Measurements from ENCODE around the gene VPS13D. TPM values are rescaled to one million over a fixed set of nuclear protein-coding genes. Genes with fewer than 3 reads are reported as not detected.
"Not testable (repeated sequence)": the region's sequence is repeated elsewhere in the genome, so short reads cannot be mapped to it uniquely, and the experiment has no call there.

VPS13D gene
- polyA plus RNA-seq, 1 experiment = 22.3 TPM

- Histone ChIP-seq H3K36me3 (ENCODE audit: control insufficient read depth, insufficient read depth, low read length) (no peaks in the 10 kb centered on the region), H3K4me3 (ENCODE audit: low read depth, low read length) (no peak overlapping the region), H3K27me3 (ENCODE audit: control insufficient read depth, insufficient read depth, low read length) (no peaks in the 10 kb centered on the region)
- DNase-seq (ENCODE audit: low read depth) = no peak
- ChIA-PET POLR2A (no interaction called here), CTCF (no interaction called here)
- TF ChIP-seq, protein P1, sequence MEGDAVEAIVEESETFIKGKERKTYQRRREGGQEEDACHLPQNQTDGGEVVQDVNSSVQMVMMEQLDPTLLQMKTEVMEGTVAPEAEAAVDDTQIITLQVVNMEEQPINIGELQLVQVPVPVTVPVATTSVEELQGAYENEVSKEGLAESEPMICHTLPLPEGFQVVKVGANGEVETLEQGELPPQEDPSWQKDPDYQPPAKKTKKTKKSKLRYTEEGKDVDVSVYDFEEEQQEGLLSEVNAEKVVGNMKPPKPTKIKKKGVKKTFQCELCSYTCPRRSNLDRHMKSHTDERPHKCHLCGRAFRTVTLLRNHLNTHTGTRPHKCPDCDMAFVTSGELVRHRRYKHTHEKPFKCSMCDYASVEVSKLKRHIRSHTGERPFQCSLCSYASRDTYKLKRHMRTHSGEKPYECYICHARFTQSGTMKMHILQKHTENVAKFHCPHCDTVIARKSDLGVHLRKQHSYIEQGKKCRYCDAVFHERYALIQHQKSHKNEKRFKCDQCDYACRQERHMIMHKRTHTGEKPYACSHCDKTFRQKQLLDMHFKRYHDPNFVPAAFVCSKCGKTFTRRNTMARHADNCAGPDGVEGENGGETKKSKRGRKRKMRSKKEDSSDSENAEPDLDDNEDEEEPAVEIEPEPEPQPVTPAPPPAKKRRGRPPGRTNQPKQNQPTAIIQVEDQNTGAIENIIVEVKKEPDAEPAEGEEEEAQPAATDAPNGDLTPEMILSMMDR (IDR thresholded peaks at IDR 0.05; ENCODE audit: insufficient read depth, low read depth, low read length) = no peak
Measured at GRCh38 chr1:12532405-12533315, 302.8 kb downstream of the VPS13D start.

- no peaks in the 10 kb centered on the region for H3K36me3 ChIP-seq (ENCODE audit: control insufficient read depth, insufficient read depth, low read length)
- TF ChIP-seq, protein P1 (IDR thresholded peaks at IDR 0.05; ENCODE audit: insufficient read depth, low read depth, low read length) = no peak
- no peak overlapping the region for H3K4me3 ChIP-seq (ENCODE audit: low read depth, low read length)
- no peak for DNase-seq (ENCODE audit: low read depth)
- POLR2A ChIA-PET = no interaction called here
- CTCF ChIA-PET = no interaction called here
- no peaks in the 10 kb centered on the region for H3K27me3 ChIP-seq (ENCODE audit: control insufficient read depth, insufficient read depth, low read length)
Measured at GRCh38 chr1:12536023-12536639, 306.3 kb downstream of the VPS13D start.

DNA sequence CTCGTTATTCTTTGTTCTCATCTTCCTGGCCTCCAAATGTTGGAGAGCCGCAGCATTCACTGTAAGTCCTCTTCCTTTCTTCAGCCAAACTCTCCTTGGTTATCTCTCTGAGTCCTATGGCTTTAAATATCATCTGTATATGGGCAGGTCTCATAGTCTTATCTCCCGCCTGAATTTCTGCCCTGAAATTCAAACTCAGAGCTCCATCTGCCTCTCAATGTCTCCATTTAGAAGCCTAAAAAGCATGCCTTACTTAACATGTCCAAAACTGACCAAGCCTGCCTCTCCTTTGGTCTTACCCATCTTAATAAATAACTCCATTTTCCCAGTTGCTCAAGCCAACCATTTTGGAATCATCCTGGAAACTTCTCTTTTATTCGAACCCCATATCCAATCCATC lies 307.5 kb downstream of the VPS13D start:
- POLR2A ChIA-PET = no interaction called here
- no peak for DNase-seq (ENCODE audit: low read depth)
- Histone ChIP-seq H3K36me3 (ENCODE audit: control insufficient read depth, insufficient read depth, low read length) (no peaks in the 10 kb centered on the region), H3K27me3 (ENCODE audit: control insufficient read depth, insufficient read depth, low read length) (no peaks in the 10 kb centered on the region), H3K4me3 (ENCODE audit: low read depth, low read length) (no peak overlapping the region)
- TF ChIP-seq, protein P1 (IDR thresholded peaks at IDR 0.05; ENCODE audit: insufficient read depth, low read depth, low read length) = no peak
- CTCF ChIA-PET = interaction anchor here (1.0 to 1.7 kb wide), 5 partner anchors 9 to 130 kb away, joined by 3 to 4 read pairs (median 3); no protein-coding TSS in a partner anchor

- TF ChIP-seq, protein P1 (IDR thresholded peaks at IDR 0.05; ENCODE audit: insufficient read depth, low read depth, low read length) = no peak
- Histone ChIP-seq H3K36me3 (ENCODE audit: control insufficient read depth, insufficient read depth, low read length) (no peaks in the 10 kb centered on the region), H3K4me3 (ENCODE audit: low read depth, low read length) (no peak overlapping the region), H3K27me3 (ENCODE audit: control insufficient read depth, insufficient read depth, low read length) (no peaks in the 10 kb centered on the region)
- POLR2A ChIA-PET = no interaction called here
- DNase-seq (ENCODE audit: low read depth) = no peak
- CTCF ChIA-PET = interaction anchor here (1.0 to 1.7 kb wide), 5 partner anchors 10 to 130 kb away, joined by 3 to 4 read pairs (median 3); no protein-coding TSS in a partner anchor
Measured at GRCh38 chr1:12537906-12538461, 308.2 kb downstream of the VPS13D start.

DNA sequence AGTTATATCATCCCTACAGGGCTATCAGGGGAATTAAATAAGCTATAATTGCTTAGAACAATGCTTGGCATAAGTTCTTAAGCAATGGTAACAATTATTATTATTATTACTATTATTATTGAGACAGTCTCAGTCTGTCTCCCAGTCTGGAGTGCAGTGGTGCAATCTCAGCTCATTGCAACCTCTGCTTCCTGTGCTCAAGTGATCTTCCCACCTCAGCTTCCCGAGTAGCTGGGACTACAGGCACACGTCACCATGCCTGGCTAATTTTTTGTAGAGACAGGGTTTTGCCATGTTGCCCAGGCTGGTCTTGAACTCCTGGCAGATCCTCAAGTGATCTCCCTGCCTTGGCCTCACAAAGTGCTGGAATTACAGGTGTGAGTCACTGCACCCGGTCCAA lies 308.7 kb downstream of the VPS13D start:
- H3K27me3 ChIP-seq (ENCODE audit: control insufficient read depth, insufficient read depth, low read length); H3K36me3 ChIP-seq (ENCODE audit: control insufficient read depth, insufficient read depth, low read length); H3K4me3 ChIP-seq (ENCODE audit: low read depth, low read length); POLR2A ChIA-PET; DNase-seq (ENCODE audit: low read depth): not testable (repeated sequence)
- CTCF ChIA-PET = interaction anchor here (1.2 to 1.7 kb wide), 4 partner anchors 10 to 131 kb away, joined by 3 to 4 read pairs (median 4); no protein-coding TSS in a partner anchor
